Stimulated activated CD4-positive, alpha-beta T cell treated with anti-CD3 and anti-CD28 coated beads, Interleukin-2, amount 100 ng/mL, for 24 hours (primary cell): ENCODE measurements around the gene JSRP1.

Experiments
- DNase-seq, 2 donors: peaks; one replicate each; pipeline ENCODE4 v3.0.0-alpha.2; 2020

Gene JSRP1

GRCh38 chr19:2255982-2256685 is at the start of gene JSRP1:
JSRP1 (minus strand) TSS chr19:2256417; CDS start chr19:2255314, 1,103 bp downstream.
- DNase-seq = no peak

- DNase-seq = no peak
Observed at GRCh38 chr19:2305452-2306280, 49.4 kb upstream of the JSRP1 start.

- DNase-seq = no peak
Observed at GRCh38 chr19:2303211-2303798, 47.1 kb upstream of the JSRP1 start.

GRCh38 chr19:2302319-2303210 is 46.3 kb upstream of the JSRP1 start:
- no peak for DNase-seq

GRCh38 chr19:2300533-2300932 is 44.3 kb upstream of the JSRP1 start:
- DNase-seq = no peak

GRCh38 chr19:2296141-2296540 is 39.9 kb upstream of the JSRP1 start:
- DNase-seq = no peak

GRCh38 chr19:2294687-2295335 is 38.6 kb upstream of the JSRP1 start:
- DNase-seq = no peak

GRCh38 chr19:2291185-2291751 is 35.1 kb upstream of the JSRP1 start:
- no peak for DNase-seq

- peak in 1 of 2 donors; percentile 39 for DNase-seq
Observed at GRCh38 chr19:2290441-2291184, 34.4 kb upstream of the JSRP1 start.

GRCh38 chr19:2289714-2290435 is 33.7 kb upstream of the JSRP1 start:
- DNase-seq = peak; percentile 50 to 58

GRCh38 chr19:2288818-2289713 is 32.8 kb upstream of the JSRP1 start:
- DNase-seq = no peak

GRCh38 chr19:2288338-2288817 is 32.2 kb upstream of the JSRP1 start:
- DNase-seq = no peak

- DNase-seq = no peak
Observed at GRCh38 chr19:2287585-2288337, 31.5 kb upstream of the JSRP1 start.

GRCh38 chr19:2286402-2287140 is 30.4 kb upstream of the JSRP1 start:
- no peak for DNase-seq

GRCh38 chr19:2283835-2284507 is 27.8 kb upstream of the JSRP1 start:
- DNase-seq = no peak

GRCh38 chr19:2282862-2283237 is 26.6 kb upstream of the JSRP1 start:
- DNase-seq = no peak
